GM21390 (cell line): ENCODE measurements around the gene SHANK2.
"Not testable (repeated sequence)": the region's sequence is repeated elsewhere in the genome, so short reads cannot be mapped to it uniquely, and the experiment has no call there.

Experiments used
- ATAC-seq: cut with Tn5 transposase; IDR thresholded peaks from one replicate; pipeline ENCODE4 v1.9.1; 2021; ENCODE audit not compliant: unreplicated experiment

The SHANK2 gene

GRCh38 chr11:71245601-71246391 lies 6.6 kb downstream of the SHANK2 start:
- ATAC-seq = no peak

- ATAC-seq = no peak
Measured at GRCh38 chr11:71244116-71244810, 8.1 kb downstream of the SHANK2 start.

- no peak for ATAC-seq
Measured at GRCh38 chr11:71242391-71242790, 10.0 kb downstream of the SHANK2 start.

- ATAC-seq = no peak
Measured at GRCh38 chr11:71241721-71242259, 10.6 kb downstream of the SHANK2 start.

GRCh38 chr11:71240865-71241691 lies 11.3 kb downstream of the SHANK2 start:
- no peak for ATAC-seq

- ATAC-seq = no peak
Measured at GRCh38 chr11:71240061-71240690, 12.2 kb downstream of the SHANK2 start.

- no peak for ATAC-seq
Measured at GRCh38 chr11:71239581-71239980, 12.8 kb downstream of the SHANK2 start.

- ATAC-seq = no peak
Measured at GRCh38 chr11:71238941-71239340, 13.4 kb downstream of the SHANK2 start.

- ATAC-seq = no peak
Measured at GRCh38 chr11:71238285-71238875, 14.0 kb downstream of the SHANK2 start.

GRCh38 chr11:71237853-71238252 lies 14.5 kb downstream of the SHANK2 start:
- no peak for ATAC-seq

GRCh38 chr11:71236836-71237475 lies 15.4 kb downstream of the SHANK2 start:
- no peak for ATAC-seq

GRCh38 chr11:71235719-71236118 lies 16.7 kb downstream of the SHANK2 start:
- no peak for ATAC-seq

- not testable (repeated sequence) for ATAC-seq
Measured at GRCh38 chr11:71233896-71234852, 18.2 kb downstream of the SHANK2 start.

GRCh38 chr11:71232364-71232763 lies 20.0 kb downstream of the SHANK2 start:
- ATAC-seq = no peak

- no peak for ATAC-seq
Measured at GRCh38 chr11:71228961-71229360, 23.4 kb downstream of the SHANK2 start.

- ATAC-seq = no peak
Measured at GRCh38 chr11:71227058-71227659, 25.2 kb downstream of the SHANK2 start.

GRCh38 chr11:71223671-71224660 lies 28.4 kb downstream of the SHANK2 start:
- no peak for ATAC-seq
